C4-2B (cell line): ENCODE data around the gene OSM.

ENCODE experiments used
- H3K27ac ChIP-seq: fragments of 450-650 bp; 2 replicates; pipeline ENCODE4 v1.5.1; 2017
- CTCF ChIP-seq: fragments of 450-650 bp; conservative IDR thresholded peaks from 2 replicates; pipeline ENCODE4 v1.5.1; 2017; ENCODE audit warnings: mild to moderate bottlenecking
- ZFX ChIP-seq: fragments of 450-650 bp; IDR thresholded peaks from 2 replicates; pipeline ENCODE4 v1.6.1; 2017

OSM gene

GRCh38 chr22:30225220-30225927 is 41.3 kb downstream of the OSM start:
- TF ChIP-seq CTCF (no peak), ZFX (no peak)
- H3K27ac ChIP-seq: no peak overlapping the region

GRCh38 chr22:30224161-30224857 is 42.3 kb downstream of the OSM start:
- TF ChIP-seq ZFX: no peak
- no peak for TF ChIP-seq CTCF
- H3K27ac ChIP-seq: no peak overlapping the region

- no peak for TF ChIP-seq ZFX
- H3K27ac ChIP-seq: no peak overlapping the region
Observed at GRCh38 chr22:30223303-30223702, 43.3 kb downstream of the OSM start.

- no peak overlapping the region for H3K27ac ChIP-seq
- TF ChIP-seq CTCF (no peak), ZFX (no peak)
Observed at GRCh38 chr22:30222321-30222720, 44.3 kb downstream of the OSM start.

GRCh38 chr22:30221121-30221992 is 45.3 kb downstream of the OSM start:
- no peak overlapping the region for H3K27ac ChIP-seq
- TF ChIP-seq ZFX (no peak), CTCF (no peak)

- no peak for TF ChIP-seq ZFX
- no peak overlapping the region for H3K27ac ChIP-seq
Observed at GRCh38 chr22:30220338-30221012, 46.2 kb downstream of the OSM start.

- TF ChIP-seq ZFX: no peak
- TF ChIP-seq CTCF: no peak
- H3K27ac ChIP-seq: no peak overlapping the region
Observed at GRCh38 chr22:30219668-30220278, 46.9 kb downstream of the OSM start.
